B cell (primary cell): Measurements from ENCODE around the gene COL9A3. TPM values are rescaled to one million over a fixed set of nuclear protein-coding genes. Genes with fewer than 3 reads are reported as not detected.

Experiments used
- ATAC-seq: fragments of 200-7000 bp; cut with Tn5 transposase; one replicate; pipeline ENCODE4 v1.10.0; 2021; ENCODE audit warnings: low read depth, mild to moderate bottlenecking, moderate number of reproducible peaks, moderate library complexity
- CTCF ChIA-PET: fragments of 350-600 bp; sonication (Branson Sonifier 250); formaldehyde crosslinking; loops from one replicate; lab custom pipeline; 2021; ENCODE audit warnings: antibody characterized with exemption, inconsistent platforms; lab: Charles Lee
- POLR2A ChIA-PET: fragments of 350-600 bp; sonication (Branson Sonifier 250); formaldehyde crosslinking; loops from one replicate; lab custom pipeline; 2021; ENCODE audit warnings: antibody characterized with exemption; lab: Charles Lee
- DNase-seq: peaks from one replicate; pipeline ENCODE4 v3.0.0; 2013
- H2AFZ ChIP-seq: 2 replicates; pipeline ENCODE4 v1.6.1; 2012; ENCODE audit warnings: mild to moderate bottlenecking, low read depth, low read length; ENCODE audit not compliant: insufficient read depth, poor library complexity, severe bottlenecking
- H3K27ac ChIP-seq, 2 donors: 1 replicate in 1 of 2; 2 replicates in 1 of 2; pipeline ENCODE4 v1.5.1; 2012 to 2013; ENCODE audit warnings: low read length in 2 of 2, mild to moderate bottlenecking in 2 of 2, moderate library complexity in 1 of 2
- H3K27me3 ChIP-seq, 4 experiments: fragments of 200-600 bp in 1 of 4; sonication (generic) in 1 of 4; replicated peaks in 1 of 4; 1 replicate in 2 of 4; 2 replicates in 2 of 4; pipeline versions ENCODE4 v1.6.1 to v1.7.0; 2013 to 2016; ENCODE audit warnings: low read length in 3 of 4, mild to moderate bottlenecking in 2 of 4, mixed read lengths in 1 of 4, moderate library complexity in 1 of 4; ENCODE audit not compliant: insufficient read depth in 4 of 4, control insufficient read depth in 3 of 4; ENCODE audit errors: control extremely low read depth in 1 of 4
- H3K36me3 ChIP-seq, 2 experiments: replicated peaks in 1 of 2; 1 replicate in 1 of 2; 2 replicates in 1 of 2; pipeline versions ENCODE4 v1.6.1 to v1.7.1; 2013; ENCODE audit warnings: low read length in 1 of 2; ENCODE audit not compliant: insufficient read depth in 2 of 2, control insufficient read depth in 1 of 2; ENCODE audit errors: control extremely low read depth in 1 of 2, extremely low read depth in 1 of 2
- H3K4me1 ChIP-seq, 2 donors: fragments of 200-600 bp in 1 of 2; sonication (generic) in 1 of 2; 1 replicate in 1 of 2; 2 replicates in 1 of 2; pipeline versions ENCODE4 v1.5.1 to v1.6.1; 2013 to 2017; ENCODE audit warnings: low read length in 2 of 2; ENCODE audit not compliant: control insufficient read depth in 2 of 2, insufficient read depth in 2 of 2
- H3K4me2 ChIP-seq: replicated peaks from 2 replicates; pipeline ENCODE3; 2012; ENCODE audit warnings: mild to moderate bottlenecking, low read depth, low read length; ENCODE audit not compliant: poor library complexity, severe bottlenecking
- H3K4me3 ChIP-seq, 5 experiments: fragments of 200-600 bp in 1 of 5; sonication (generic) in 1 of 5; 1 replicate in 3 of 5; 2 replicates in 2 of 5; pipeline versions ENCODE4 v1.5.1 to v1.7.0; 2011 to 2016; ENCODE audit warnings: low read length in 4 of 5, mild to moderate bottlenecking in 4 of 5, low read depth in 2 of 5, control low read depth in 1 of 5, moderate library complexity in 1 of 5; ENCODE audit not compliant: insufficient read depth in 1 of 5; ENCODE audit errors: control extremely low read depth in 1 of 5, extremely low read depth in 1 of 5
- H3K79me2 ChIP-seq: fragments of 200-600 bp; sonication (generic); one replicate; pipeline ENCODE4 v1.6.0; 2016; ENCODE audit warnings: low read length; ENCODE audit not compliant: control insufficient read depth, insufficient read depth
- H3K9ac ChIP-seq: fragments of 200-600 bp; sonication (generic); 2 replicates; pipeline ENCODE4 v1.6.1; 2017; ENCODE audit warnings: mild to moderate bottlenecking, low read length, moderate library complexity
- H3K9me3 ChIP-seq, 3 donors: one replicate each; pipeline versions ENCODE4 v1.6.1 to v1.7.1; 2013; ENCODE audit warnings: low read length in 2 of 3; ENCODE audit not compliant: control insufficient read depth in 2 of 3, insufficient read depth in 1 of 3; ENCODE audit errors: control extremely low read depth in 1 of 3
- H4K20me1 ChIP-seq: 2 replicates; pipeline ENCODE4 v1.6.0; 2012; ENCODE audit warnings: mild to moderate bottlenecking, low read length; ENCODE audit not compliant: insufficient read depth, control insufficient read depth, poor library complexity, severe bottlenecking
- H3K27ac Mint-ChIP-seq: one replicate; pipeline ENCODE4 v1.8.0; 2021; ENCODE audit warnings: mixed read lengths
- H3K27me3 Mint-ChIP-seq: one replicate; pipeline ENCODE4 v1.8.0; 2021; ENCODE audit warnings: mixed read lengths
- H3K4me1 Mint-ChIP-seq: one replicate; pipeline ENCODE4 v1.8.0; 2021; ENCODE audit warnings: mixed read lengths
- H3K4me3 Mint-ChIP-seq: one replicate; pipeline ENCODE4 v1.8.0; 2021; ENCODE audit warnings: mixed read lengths
- H3K9me3 Mint-ChIP-seq: one replicate; pipeline ENCODE4 v1.8.0; 2022; ENCODE audit warnings: mixed read lengths; ENCODE audit not compliant: insufficient read depth
- EZH2 ChIP-seq: IDR thresholded peaks from 2 replicates; pipeline ENCODE4 v1.6.1; 2012; ENCODE audit warnings: borderline replicate concordance, low read depth, mild to moderate bottlenecking, moderate library complexity, low read length; ENCODE audit not compliant: insufficient read depth, poor library complexity, severe bottlenecking
- WGBS: methylation state at CpG from one replicate; pipeline ENCODE4 v1.1.5; 2013; ENCODE audit warnings: missing lambda C conversion rate; ENCODE audit not compliant: insufficient coverage; 5-methylcytosine and 5-hydroxymethylcytosine counted together
- intact Hi-C: fragments of 100-400 bp; cut with micrococcal nuclease; formaldehyde crosslinking; loops from one replicate; pipeline ENCODE4 v1.10.0; 2022
- polyA plus RNA-seq: library from polyadenylated mRNA; depleted of rRNA; stranded (reverse); fragments of >200 nt; gene quantifications from 2 replicates; pipeline ENCODE4 v1.2.3, GENCODE V29; 2012
- total RNA-seq, 2 donors: library from RNA; stranded (reverse); fragments of 120-200 nt in 1 of 2; gene quantifications; 1 replicate in 1 of 2; 2 replicates in 1 of 2; pipeline versions ENCODE4 v1.2.3 to v1.2.4, GENCODE V29; 2013 to 2022
- TF ChIP-seq, protein P1 (sequence below): fragments of 200-600 bp; IDR thresholded peaks from one replicate; pipeline ENCODE4 v1.8.0; 2022; ENCODE audit warnings: antibody characterized with exemption, mild to moderate bottlenecking

COL9A3 gene
- total and polyA plus RNA-seq, 2 donors (not counting 1 experiment from before 2014, with no cell fraction given), result 10.7 to 96.3 TPM

GRCh38 chr20:62822788-62823651 is 6.2 kb downstream of the COL9A3 start:
- Histone ChIP-seq H3K27me3 (peaks cover 0 to 24% (median 14%) of the 10 kb centered on the region in 4 experiments), H3K4me1 (peaks cover 23 to 28% of the 10 kb centered on the region in 2 donors), H3K9me3 (peaks cover 0 to 4% (median 0%) of the 10 kb centered on the region in 3 donors), H3K36me3 (no peaks in the 10 kb centered on the region), H3K4me3 (no peak overlapping the region), H3K27ac (no peak overlapping the region), H3K79me2 (no peaks in the 10 kb centered on the region), H3K9ac (no peak overlapping the region), H4K20me1 (peaks cover 4% of the 10 kb centered on the region), H2AFZ (no peak overlapping the region), H3K4me2 (no peak overlapping the region)
- Mint-ChIP-seq H3K4me1 (peaks cover 16% of the 10 kb centered on the region), H3K27me3 (no peaks in the 10 kb centered on the region), H3K9me3 (no peaks in the 10 kb centered on the region), H3K27ac (peak overlapping the region; percentile 56), H3K4me3 (peak overlapping the region; percentile 56)
- ChIA-PET POLR2A (interaction anchor here (0.6 to 0.7 kb wide), 2 partner anchors 9 to 143 kb away, joined by 3 read pairs; no protein-coding TSS in a partner anchor), CTCF (interaction anchor here (1.2 to 2.2 kb wide), 6 partner anchors 9 to 186 kb away, joined by 3 to 16 read pairs (median 6); partner anchors contain the start of gene TCFL5)
- peak; percentile 59 for DNase-seq
- peak; percentile 15 for ATAC-seq
- WGBS, result 77% methylated on average over 16 of the region's 24 CpGs
- TF ChIP-seq, protein P1, sequence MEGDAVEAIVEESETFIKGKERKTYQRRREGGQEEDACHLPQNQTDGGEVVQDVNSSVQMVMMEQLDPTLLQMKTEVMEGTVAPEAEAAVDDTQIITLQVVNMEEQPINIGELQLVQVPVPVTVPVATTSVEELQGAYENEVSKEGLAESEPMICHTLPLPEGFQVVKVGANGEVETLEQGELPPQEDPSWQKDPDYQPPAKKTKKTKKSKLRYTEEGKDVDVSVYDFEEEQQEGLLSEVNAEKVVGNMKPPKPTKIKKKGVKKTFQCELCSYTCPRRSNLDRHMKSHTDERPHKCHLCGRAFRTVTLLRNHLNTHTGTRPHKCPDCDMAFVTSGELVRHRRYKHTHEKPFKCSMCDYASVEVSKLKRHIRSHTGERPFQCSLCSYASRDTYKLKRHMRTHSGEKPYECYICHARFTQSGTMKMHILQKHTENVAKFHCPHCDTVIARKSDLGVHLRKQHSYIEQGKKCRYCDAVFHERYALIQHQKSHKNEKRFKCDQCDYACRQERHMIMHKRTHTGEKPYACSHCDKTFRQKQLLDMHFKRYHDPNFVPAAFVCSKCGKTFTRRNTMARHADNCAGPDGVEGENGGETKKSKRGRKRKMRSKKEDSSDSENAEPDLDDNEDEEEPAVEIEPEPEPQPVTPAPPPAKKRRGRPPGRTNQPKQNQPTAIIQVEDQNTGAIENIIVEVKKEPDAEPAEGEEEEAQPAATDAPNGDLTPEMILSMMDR, result peak; percentile 49
- TF ChIP-seq EZH2, result no peak
- intact Hi-C loops, result no loop called here
